HepG2 (cell line): ENCODE measurements around the gene PAPSS2. TPM values are rescaled to one million over a fixed set of nuclear protein-coding genes. Genes with fewer than 3 reads are reported as not detected.
A peak's percentile ranks its signal among the peaks of the same experiment; 100 is the strongest.

Source experiments
- CHCHD3 ChIP-seq: sonication (generic); formaldehyde crosslinking; IDR thresholded peaks from 2 replicates; pipeline ENCODE4 v1.8.0; 2022; ENCODE audit warnings: mild to moderate bottlenecking, missing genetic modification reagents, moderate library complexity
- FOXJ3 ChIP-seq: sonication (generic); formaldehyde crosslinking; IDR thresholded peaks from 2 replicates; pipeline ENCODE4 v1.4.0; 2020; ENCODE audit warnings: missing genetic modification reagents, mild to moderate bottlenecking, borderline replicate concordance
- HNRNPLL ChIP-seq: fragments of 200-400 bp; formaldehyde crosslinking; IDR thresholded peaks from 2 replicates; pipeline ENCODE4 v1.6.1; 2017; ENCODE audit warnings: mild to moderate bottlenecking, low read depth, low read length; ENCODE audit not compliant: poor library complexity, severe bottlenecking
- MAFK ChIP-seq, 2 experiments: IDR thresholded peaks in 1 of 2; conservative IDR thresholded peaks in 1 of 2; 2 replicates each; pipeline ENCODE4 v1.6.1; 2011; ENCODE audit warnings: improper control_type of control experiment in 2 of 2, low read length in 2 of 2
- NCOA2 ChIP-seq: sonication (generic); formaldehyde crosslinking; IDR thresholded peaks from 2 replicates; pipeline ENCODE4 v1.8.0; 2022; ENCODE audit warnings: inconsistent platforms
- TSC22D2 ChIP-seq: sonication (generic); formaldehyde crosslinking; IDR thresholded peaks from 2 replicates; pipeline ENCODE4 v1.5.1; 2020; ENCODE audit warnings: missing genetic modification reagents, mild to moderate bottlenecking, borderline replicate concordance
- ZBTB39 ChIP-seq: sonication (generic); formaldehyde crosslinking; IDR thresholded peaks from 2 replicates; pipeline ENCODE4 v1.5.0; 2020; ENCODE audit warnings: missing genetic modification reagents
- ZBTB7A ChIP-seq: sonication (generic); formaldehyde crosslinking; IDR thresholded peaks from 2 replicates; pipeline ENCODE4 v1.8.0; 2022; ENCODE audit warnings: mild to moderate bottlenecking, missing genetic modification reagents
- ZFY ChIP-seq: sonication (generic); formaldehyde crosslinking; IDR thresholded peaks from 2 replicates; pipeline ENCODE4 v1.4.0; 2020; ENCODE audit warnings: missing genetic modification reagents
- ZHX1 ChIP-seq: sonication (generic); formaldehyde crosslinking; IDR thresholded peaks from 2 replicates; pipeline ENCODE4 v1.8.1; 2022; ENCODE audit warnings: low read depth, mild to moderate bottlenecking, missing genetic modification reagents
- ZNF407 ChIP-seq: sonication (generic); formaldehyde crosslinking; IDR thresholded peaks from one replicate; pipeline ENCODE4 v1.5.1; 2020; ENCODE audit warnings: mild to moderate bottlenecking, missing genetic modification reagents; ENCODE audit errors: not compliant biosample characterization
- ZUFSP ChIP-seq: sonication (generic); formaldehyde crosslinking; IDR thresholded peaks from 2 replicates; pipeline ENCODE4 v1.9.0; 2021; ENCODE audit warnings: missing genetic modification reagents, mild to moderate bottlenecking, borderline replicate concordance
- polyA plus RNA-seq, 8 experiments: library from polyadenylated mRNA; depleted of rRNA in 3 of 8; stranded (reverse) in 7 of 8; unstranded in 1 of 8; fragments of >200 nt; fragmentation: Illumina TruSeq in 4 of 8; extraction: Trizol in 4 of 8; gene quantifications; 2 replicates each; pipeline versions ENCODE4 v1.2.1 to v1.2.3, GENCODE V29; 2011 to 2016; ENCODE audit warnings: low read depth in 4 of 8, missing spikeins in 1 of 8, mixed read lengths in 1 of 8; ENCODE audit not compliant: insufficient read depth in 1 of 8
- total RNA-seq, 5 experiments: library from RNA; depleted of rRNA; stranded (reverse); fragments of >200 nt; fragmentation: Illumina TruSeq; extraction: Trizol; gene quantifications; 2 replicates each; pipeline ENCODE4 v1.2.3, GENCODE V29; 2016; ENCODE audit warnings: low read depth in 1 of 5

PAPSS2 gene
- total and polyA plus RNA-seq, 2 of the 13 experiments (the other 11 are each of a cell fraction or from before 2014, with no cell fraction given), result 0.11 to 0.12 TPM

- TF ChIP-seq ZNF407, result no peak
- no peak for TF ChIP-seq HNRNPLL
- TF ChIP-seq ZBTB39 (CRISPR knock-in tag), result no peak
- peak; percentile 43; the same call in 1 of the 2 replicates for TF ChIP-seq ZHX1
- no peak for TF ChIP-seq MAFK (conservative IDR thresholded peaks at IDR 0.05 in 1 of 2, IDR thresholded peaks at IDR 0.05 in 1 of 2; ENCODE audit: low read length in 2 of 2)
- TF ChIP-seq ZFY (CRISPR knock-in tag), result 0 out of 2 replicates have a peak, but pooled peaks have one; percentile 37
- no peak for TF ChIP-seq ZUFSP (CRISPR knock-in tag)
- no peak for TF ChIP-seq ZBTB7A (CRISPR knock-in tag)
- TF ChIP-seq CHCHD3, result no peak
- peak; percentile 92; the same call in 1 of the 2 replicates for TF ChIP-seq FOXJ3 (CRISPR knock-in tag)
- TF ChIP-seq NCOA2, result peak; percentile 97
- TF ChIP-seq TSC22D2 (CRISPR knock-in tag), result no peak
Measured at GRCh38 chr10:87618566-87619423, 40.9 kb upstream of the PAPSS2 start (continued).
